Stimulated activated CD4-positive, alpha-beta T cell treated with anti-CD3 and anti-CD28 coated beads, Interleukin-4, amount 100 ng/mL, for 24 hours (primary cell): Measurements from ENCODE around the gene GRID2.

Source experiments
- DNase-seq: peaks from one replicate; pipeline ENCODE4 v3.0.0-alpha.2; 2020

GRID2 gene

GRCh38 chr4:93446038-93446437 lies 1142.3 kb downstream of the GRID2 start:
- no peak for DNase-seq

DNA sequence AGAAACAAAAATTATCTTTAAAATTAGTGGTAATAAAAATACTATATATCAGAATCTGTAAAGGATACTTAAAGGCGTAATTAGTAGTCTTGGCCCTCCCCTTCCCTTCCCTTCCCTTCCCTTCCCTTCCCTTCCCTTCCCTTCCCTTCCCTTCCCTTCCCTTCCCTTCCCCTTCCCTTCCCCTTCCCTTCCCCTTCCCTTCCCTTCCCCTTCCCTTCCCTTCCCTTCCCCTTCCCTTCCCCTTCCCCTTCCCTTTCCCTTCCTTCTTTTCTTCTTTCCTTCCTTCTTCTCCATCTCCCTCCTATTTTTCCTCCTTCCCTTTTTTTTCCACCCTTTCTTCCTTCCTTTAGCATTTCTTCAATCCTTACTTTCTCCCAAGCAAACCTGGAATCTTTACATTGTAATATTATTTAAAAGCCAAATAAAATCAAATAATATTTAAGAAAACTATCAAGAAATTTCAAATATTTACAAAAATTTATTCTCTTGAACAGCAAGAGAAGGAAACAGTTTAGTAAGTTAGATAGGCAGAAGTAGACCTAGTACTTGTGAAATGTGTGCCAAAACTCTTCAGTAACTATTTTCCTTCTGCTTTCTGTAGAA lies 1145.0 kb downstream of the GRID2 start:
- DNase-seq, result no peak

DNA sequence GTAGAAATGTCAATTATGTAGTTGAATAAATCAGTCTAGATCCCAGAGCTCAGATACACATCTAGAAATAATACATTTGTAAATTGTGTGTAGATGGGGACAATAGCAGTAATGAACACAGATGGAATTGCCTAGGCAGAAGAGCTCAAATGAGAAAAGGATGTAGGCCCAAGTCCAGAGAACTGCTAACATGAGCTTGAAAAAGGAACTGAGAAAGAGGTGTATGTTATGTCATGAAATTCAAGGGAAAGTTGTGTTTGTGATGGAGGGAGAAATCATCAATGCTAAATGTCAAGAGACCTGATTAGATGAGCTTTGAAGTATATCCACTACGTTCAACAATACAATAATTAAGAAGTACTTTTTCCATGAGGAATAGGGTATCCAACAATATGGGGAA lies 1148.2 kb downstream of the GRID2 start:
- DNase-seq, result no peak

DNA sequence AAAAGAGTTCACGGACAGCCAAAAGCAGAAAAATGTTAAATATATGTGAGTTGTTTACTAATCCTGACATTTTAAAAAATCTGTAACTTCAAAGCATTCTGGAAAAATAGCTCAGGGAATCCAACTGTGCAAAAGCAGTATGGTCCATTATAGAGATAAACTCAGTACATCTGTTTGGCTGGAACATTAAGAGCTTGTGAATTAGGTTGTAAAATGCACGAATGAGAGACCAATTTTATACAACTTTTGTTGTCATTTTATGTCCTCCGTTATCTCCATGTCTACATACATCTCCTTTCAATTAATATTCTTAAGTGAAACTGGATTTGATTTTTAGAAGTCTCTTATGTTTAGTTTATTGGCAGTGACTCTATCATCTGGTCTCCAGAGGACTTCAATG lies 1157.8 kb downstream of the GRID2 start:
- DNase-seq, result no peak

- DNase-seq, result no peak
These were observed 1162.7 kb downstream of the GRID2 start for GRCh38 chr4:93466446-93466845.

DNA sequence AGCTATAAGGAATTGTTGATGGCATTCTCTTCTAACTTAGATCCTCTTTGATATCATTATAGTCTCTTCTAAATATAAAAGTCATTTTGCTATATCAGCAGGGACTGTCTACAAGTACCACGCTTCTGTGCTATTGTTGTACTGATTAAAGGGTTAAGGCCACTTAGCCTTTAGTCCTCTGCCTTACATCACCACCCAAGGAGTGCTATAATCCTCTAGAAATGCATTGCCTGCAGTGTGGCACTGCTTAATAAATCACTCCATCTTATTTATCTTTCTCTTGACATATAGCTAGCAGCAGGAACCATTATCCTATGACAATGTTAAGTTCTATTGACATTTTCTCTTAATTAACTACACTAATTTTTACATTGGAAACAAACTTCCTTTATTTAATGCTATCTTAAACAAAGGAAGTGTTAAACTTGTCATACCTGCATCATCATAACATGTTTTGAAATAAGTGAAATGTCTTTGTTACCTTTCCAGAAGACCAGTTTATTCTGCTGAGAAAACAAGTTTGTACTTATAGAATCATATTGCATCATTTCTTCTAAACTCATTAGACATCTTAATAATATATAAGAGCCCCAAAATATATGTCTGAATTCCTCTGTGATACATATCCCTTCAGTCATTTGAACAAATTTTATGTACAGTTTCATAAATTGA lies 1163.9 kb downstream of the GRID2 start:
- no peak for DNase-seq

GRCh38 chr4:93469560-93469959 lies 1165.8 kb downstream of the GRID2 start:
- no peak for DNase-seq

GRCh38 chr4:93475730-93476129 lies 1172.0 kb downstream of the GRID2 start:
- no peak for DNase-seq

GRCh38 chr4:93478805-93479204 lies 1175.0 kb downstream of the GRID2 start:
- DNase-seq, result no peak

DNA sequence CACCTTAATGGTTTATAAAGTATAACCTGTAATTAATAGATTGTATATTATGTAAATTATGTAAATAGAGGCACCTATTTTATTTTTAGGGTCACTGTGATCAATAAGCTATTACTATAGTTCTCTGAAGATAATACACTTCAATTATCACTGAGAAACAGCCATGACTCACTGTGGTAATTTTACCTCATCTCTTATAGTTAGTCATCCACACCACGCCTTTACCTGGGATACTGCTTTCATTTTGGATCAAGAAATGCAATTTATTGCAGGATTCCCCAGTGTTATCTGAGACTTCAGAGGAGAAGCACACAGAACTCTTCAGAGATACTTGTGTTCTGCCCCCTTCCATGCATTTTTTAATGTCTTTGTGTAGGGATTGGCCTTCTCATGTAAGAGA lies 1176.7 kb downstream of the GRID2 start:
- DNase-seq, result no peak

- no peak for DNase-seq
These were observed 1191.6 kb downstream of the GRID2 start for GRCh38 chr4:93495346-93495745.

DNA sequence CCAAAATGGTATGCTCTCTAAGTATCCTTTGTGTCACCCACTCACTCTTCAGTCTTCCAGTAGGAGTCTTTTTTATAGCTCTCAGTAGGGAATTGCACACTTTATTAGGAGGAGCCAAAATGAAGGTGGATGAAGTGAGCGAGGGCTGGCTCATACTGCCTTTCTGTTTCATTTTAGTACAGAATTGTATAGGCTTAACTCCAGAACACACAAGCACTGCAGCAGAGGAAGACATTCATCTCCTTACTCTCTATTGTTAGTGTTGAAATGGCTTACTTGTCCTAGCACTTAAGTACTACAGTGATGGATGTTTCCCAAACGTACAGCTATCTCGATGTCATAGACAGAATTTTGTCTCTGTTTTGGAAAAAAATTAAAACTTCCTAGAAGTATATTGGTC lies 1197.5 kb downstream of the GRID2 start:
- no peak for DNase-seq

- DNase-seq, result no peak
These were observed 1198.2 kb downstream of the GRID2 start for GRCh38 chr4:93501946-93502345.

DNA sequence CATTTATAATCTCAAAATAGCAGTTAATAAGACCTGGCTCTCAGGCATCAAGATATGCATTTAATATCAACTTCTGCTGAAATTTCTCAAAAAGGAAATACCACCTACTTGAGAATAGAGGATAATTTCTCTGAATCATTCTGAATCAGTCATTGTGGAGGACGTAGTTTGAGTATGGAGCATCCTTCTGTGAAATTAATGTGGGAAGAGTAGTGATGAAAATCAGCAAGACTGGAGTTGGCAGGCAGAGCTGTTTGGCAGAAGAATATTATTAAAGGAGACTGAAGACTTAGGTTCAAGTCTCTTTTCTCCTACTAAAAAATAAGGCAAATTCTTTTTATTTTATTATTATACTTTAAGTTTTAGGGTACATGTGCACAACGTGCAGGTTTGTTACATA lies 1199.2 kb downstream of the GRID2 start:
- no peak for DNase-seq

DNA sequence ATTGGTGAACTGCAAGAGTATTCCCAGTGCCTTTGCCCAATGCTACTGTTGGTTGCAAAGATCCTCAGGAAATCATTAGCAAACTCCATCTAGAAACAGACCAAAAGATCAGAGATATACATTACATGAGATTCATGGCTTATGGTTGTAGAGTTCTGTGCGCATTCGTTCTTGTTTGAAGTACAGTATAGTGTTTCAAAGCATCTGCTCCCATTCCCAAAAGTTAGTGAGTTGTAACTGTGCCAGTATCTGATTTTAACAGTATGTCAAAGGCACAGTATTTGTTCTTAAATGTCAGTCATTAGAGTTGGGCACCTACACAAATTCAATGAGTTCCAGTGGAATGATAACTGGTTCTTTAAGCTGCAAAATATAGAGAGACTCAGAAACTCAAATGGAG lies 1210.1 kb downstream of the GRID2 start:
- no peak for DNase-seq

GRCh38 chr4:93515208-93515607 lies 1211.4 kb downstream of the GRID2 start:
- DNase-seq, result no peak

- no peak for DNase-seq
These were observed 1226.1 kb downstream of the GRID2 start for GRCh38 chr4:93529692-93530372.

DNA sequence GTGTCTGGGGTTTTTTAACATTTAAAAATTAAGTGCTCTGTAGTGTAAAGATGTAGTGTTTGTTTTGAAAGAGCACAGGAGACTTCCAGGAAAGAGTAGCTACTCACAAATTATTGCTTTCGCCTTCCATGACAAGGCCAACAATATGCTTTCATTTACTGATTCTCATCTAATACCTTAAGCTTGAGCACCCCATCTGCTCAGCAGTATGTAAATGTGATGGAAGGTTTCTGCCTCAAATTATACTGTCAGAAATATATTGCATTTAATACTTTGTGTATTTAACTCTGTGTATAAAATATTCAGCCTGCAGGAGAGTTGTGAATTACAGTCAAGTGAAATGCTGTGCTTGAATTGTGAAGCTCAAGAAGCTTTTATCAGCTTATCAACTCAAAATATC lies 1228.5 kb downstream of the GRID2 start:
- no peak for DNase-seq

- DNase-seq, result no peak
These were observed 1236.8 kb downstream of the GRID2 start for GRCh38 chr4:93540562-93540961.

- no peak for DNase-seq
These were observed 1258.1 kb downstream of the GRID2 start for GRCh38 chr4:93561842-93562241.

GRCh38 chr4:93568758-93569157 lies 1265.0 kb downstream of the GRID2 start:
- DNase-seq, result no peak

GRCh38 chr4:93573285-93573684 lies 1269.5 kb downstream of the GRID2 start:
- DNase-seq, result no peak

- DNase-seq, result no peak
These were observed 1275.2 kb downstream of the GRID2 start for GRCh38 chr4:93578942-93579341.

GRCh38 chr4:93605163-93605562 lies 1301.4 kb downstream of the GRID2 start:
- no peak for DNase-seq

- no peak for DNase-seq
These were observed 1313.8 kb downstream of the GRID2 start for GRCh38 chr4:93617606-93618005.
